ENCODE data around the gene PHC2. TPM values are rescaled to one million over a fixed set of nuclear protein-coding genes. Genes with fewer than 3 reads are reported as not detected.

PHC2 gene
- total RNA-seq, 3 donors from 2014 or later (not counting 1 experiment from before 2014, with no cell fraction given), result 36.6 to 46.6 (median 39.5) TPM

DNA sequence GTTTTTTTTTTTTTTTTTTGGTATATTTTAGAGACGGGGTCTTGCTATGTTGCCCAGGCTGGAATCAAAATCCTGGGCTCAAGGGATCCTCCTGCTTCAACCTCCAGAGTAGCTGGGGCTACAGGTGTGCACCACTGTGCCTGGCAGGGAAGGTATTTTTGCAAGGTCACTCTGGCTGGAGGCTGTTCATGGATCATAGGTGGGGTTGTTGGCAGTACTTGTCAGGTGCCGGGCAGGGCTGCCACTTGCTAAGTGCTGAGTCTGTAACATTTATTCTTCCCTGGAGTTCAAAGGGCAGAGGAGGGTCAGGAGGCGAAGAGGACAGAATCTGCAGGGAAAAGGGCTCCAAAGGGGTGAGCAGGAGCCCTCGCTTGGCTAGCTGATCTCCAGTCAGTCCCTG lies 134.1 kb downstream of the PHC2 start:
- H3K4me3 ChIP-seq (ENCODE audit: low read length), result no peak overlapping the region
- ATAC-seq (no peak), DNase-seq (no peak)
- Mint-ChIP-seq H3K4me3 (no peak overlapping the region), H3K27ac (no peak overlapping the region), H3K27me3 (ENCODE audit: low read depth in 2 of 2) (no peaks in the 10 kb centered on the region), H3K9me3 (no peaks in the 10 kb centered on the region), H3K36me3 (no peaks in the 10 kb centered on the region), H3K4me1 (peaks cover 25 to 44% of the 10 kb centered on the region in 2 donors)
- no peaks in the 10 kb centered on the region for H3K27me3 ChIP-seq (ENCODE audit: control insufficient read depth, insufficient read depth, low read length)
- no peak overlapping the region for H3K27ac ChIP-seq (ENCODE audit: low read length)
- TF ChIP-seq, protein P1, sequence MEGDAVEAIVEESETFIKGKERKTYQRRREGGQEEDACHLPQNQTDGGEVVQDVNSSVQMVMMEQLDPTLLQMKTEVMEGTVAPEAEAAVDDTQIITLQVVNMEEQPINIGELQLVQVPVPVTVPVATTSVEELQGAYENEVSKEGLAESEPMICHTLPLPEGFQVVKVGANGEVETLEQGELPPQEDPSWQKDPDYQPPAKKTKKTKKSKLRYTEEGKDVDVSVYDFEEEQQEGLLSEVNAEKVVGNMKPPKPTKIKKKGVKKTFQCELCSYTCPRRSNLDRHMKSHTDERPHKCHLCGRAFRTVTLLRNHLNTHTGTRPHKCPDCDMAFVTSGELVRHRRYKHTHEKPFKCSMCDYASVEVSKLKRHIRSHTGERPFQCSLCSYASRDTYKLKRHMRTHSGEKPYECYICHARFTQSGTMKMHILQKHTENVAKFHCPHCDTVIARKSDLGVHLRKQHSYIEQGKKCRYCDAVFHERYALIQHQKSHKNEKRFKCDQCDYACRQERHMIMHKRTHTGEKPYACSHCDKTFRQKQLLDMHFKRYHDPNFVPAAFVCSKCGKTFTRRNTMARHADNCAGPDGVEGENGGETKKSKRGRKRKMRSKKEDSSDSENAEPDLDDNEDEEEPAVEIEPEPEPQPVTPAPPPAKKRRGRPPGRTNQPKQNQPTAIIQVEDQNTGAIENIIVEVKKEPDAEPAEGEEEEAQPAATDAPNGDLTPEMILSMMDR (IDR thresholded peaks at IDR 0.05), result no peak
- H3K4me1 ChIP-seq (ENCODE audit: control insufficient read depth, insufficient read depth, low read length), result peaks cover 9% of the 10 kb centered on the region
- no peaks in the 10 kb centered on the region for H3K9me3 ChIP-seq (ENCODE audit: control insufficient read depth, insufficient read depth, low read length)
- intact Hi-C loops (cut with micrococcal nuclease), result no loop called here
- 85% methylated on average over 4 of the region's 4 CpGs for WGBS (ENCODE audit: insufficient coverage)
- peaks cover 12% of the 10 kb centered on the region for H3K36me3 ChIP-seq (ENCODE audit: control insufficient read depth, insufficient read depth, low read length)

DNA sequence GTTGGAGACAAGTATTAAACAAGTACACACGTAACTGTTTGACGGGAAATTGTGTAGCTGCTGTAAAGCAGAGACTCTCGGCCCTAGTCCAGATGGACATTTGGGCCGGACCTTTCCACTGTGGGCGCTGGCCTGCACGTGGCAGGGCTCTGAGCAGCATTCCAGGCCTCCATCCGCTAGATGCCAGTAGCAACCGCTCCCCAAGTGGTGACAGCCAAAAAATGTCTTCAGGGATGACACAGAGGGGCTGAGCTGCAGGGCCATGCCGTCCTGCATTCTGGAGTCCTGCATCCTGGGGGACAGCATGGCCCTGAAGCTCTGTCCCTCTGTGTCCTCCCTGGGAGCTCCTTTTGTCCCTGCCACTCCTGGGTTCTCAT lies 134.8 kb downstream of the PHC2 start:
- Histone ChIP-seq H3K36me3 (ENCODE audit: control insufficient read depth, insufficient read depth, low read length) (peaks cover 12% of the 10 kb centered on the region), H3K4me1 (ENCODE audit: control insufficient read depth, insufficient read depth, low read length) (peaks cover 8% of the 10 kb centered on the region), H3K9me3 (ENCODE audit: control insufficient read depth, insufficient read depth, low read length) (no peaks in the 10 kb centered on the region), H3K27me3 (ENCODE audit: control insufficient read depth, insufficient read depth, low read length) (no peaks in the 10 kb centered on the region), H3K27ac (ENCODE audit: low read length) (no peak overlapping the region), H3K4me3 (ENCODE audit: low read length) (no peak overlapping the region)
- WGBS (ENCODE audit: insufficient coverage), result 93% methylated on average over 9 of the region's 9 CpGs
- DNase-seq, result no peak
- Mint-ChIP-seq H3K4me3 (no peak overlapping the region), H3K9me3 (no peaks in the 10 kb centered on the region), H3K36me3 (no peaks in the 10 kb centered on the region), H3K27me3 (ENCODE audit: low read depth in 2 of 2) (no peaks in the 10 kb centered on the region), H3K4me1 (peaks cover 25 to 38% of the 10 kb centered on the region in 2 donors), H3K27ac (no peak overlapping the region)
- intact Hi-C loops (cut with micrococcal nuclease), result no loop called here
- TF ChIP-seq, protein P1 (IDR thresholded peaks at IDR 0.05), result no peak
- no peak for ATAC-seq

GRCh38 chr1:33295450-33296081 lies 135.3 kb downstream of the PHC2 start:
- no peak overlapping the region for H3K27ac ChIP-seq (ENCODE audit: low read length)

More at GRCh38 chr1:33295450-33296081, 135.3 kb downstream of the PHC2 start:
- Histone ChIP-seq H3K9me3 (ENCODE audit: control insufficient read depth, insufficient read depth, low read length) (no peaks in the 10 kb centered on the region), H3K27me3 (ENCODE audit: control insufficient read depth, insufficient read depth, low read length) (no peaks in the 10 kb centered on the region), H3K4me1 (ENCODE audit: control insufficient read depth, insufficient read depth, low read length) (peaks cover 8% of the 10 kb centered on the region), H3K4me3 (ENCODE audit: low read length) (no peak overlapping the region), H3K36me3 (ENCODE audit: control insufficient read depth, insufficient read depth, low read length) (peaks cover 12% of the 10 kb centered on the region)
- TF ChIP-seq, protein P1 (IDR thresholded peaks at IDR 0.05), result peak; percentile 97
- intact Hi-C loops (cut with micrococcal nuclease), result loop anchor here (1.0 kb wide), 2 partner anchors 72 to 175 kb away; no protein-coding TSS in a partner anchor
- Mint-ChIP-seq H3K9me3 (no peaks in the 10 kb centered on the region), H3K27ac (peak overlapping the region in 1 of 2 donors; percentile 53), H3K27me3 (ENCODE audit: low read depth in 2 of 2) (no peaks in the 10 kb centered on the region), H3K4me1 (peaks cover 25 to 38% of the 10 kb centered on the region in 2 donors), H3K36me3 (no peaks in the 10 kb centered on the region), H3K4me3 (no peak overlapping the region)
- peak; percentile 83 to 92 for DNase-seq
- 60% methylated on average over 12 of the region's 12 CpGs for WGBS (ENCODE audit: insufficient coverage)
- ATAC-seq, result peak; percentile 89 to 96 (median 92)

Data from natural killer cell (primary cell).